Measurements from ENCODE around the gene CNIH4. TPM values are rescaled to one million over a fixed set of nuclear protein-coding genes. Genes with fewer than 3 reads are reported as not detected.
"Not testable (repeated sequence)": the region's sequence is repeated elsewhere in the genome, so short reads cannot be mapped to it uniquely, and the experiment has no call there.

Gene CNIH4
- total RNA-seq, 1 donor = 36.2 TPM

DNA sequence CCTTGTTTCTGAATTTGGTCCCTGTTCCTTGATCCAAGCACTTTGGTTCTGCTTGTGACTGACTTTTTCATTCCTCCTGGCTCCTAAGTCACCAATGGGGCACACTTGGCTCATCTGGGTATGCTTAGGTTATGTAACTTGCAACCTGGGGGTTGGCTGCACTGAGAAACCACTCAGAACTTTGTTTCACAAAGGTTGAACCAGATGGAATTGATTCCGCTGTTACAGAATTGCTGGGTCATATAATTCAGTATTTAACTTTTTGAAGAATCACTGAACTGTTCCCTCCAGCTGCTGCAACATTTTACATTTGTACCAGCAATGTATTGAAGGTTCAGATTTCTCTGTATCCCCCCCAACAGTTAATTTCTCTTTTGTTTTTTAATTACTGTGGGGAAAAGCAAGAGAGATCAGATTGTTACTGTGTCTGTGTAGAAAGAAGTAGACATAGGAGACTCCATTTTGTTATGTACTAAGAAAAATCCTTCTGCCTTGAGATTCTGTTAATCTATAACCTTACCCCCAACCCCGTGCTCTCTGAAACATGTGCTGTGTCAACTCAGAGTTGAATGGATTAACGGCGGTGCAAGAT, 17.1 kb upstream of the CNIH4 start:
- H3K4me2 ChIP-seq (ENCODE audit: insufficient read depth, low read length) = no peak overlapping the region
- no peak overlapping the region for H2AFZ ChIP-seq (ENCODE audit: low read length)
- no peaks in the 10 kb centered on the region for H3K79me2 ChIP-seq (ENCODE audit: insufficient read depth, low read length)
- DNase-seq (ENCODE audit: insufficient read length, low spot score, missing footprints) = no peak
- peaks cover 3% of the 10 kb centered on the region for H3K4me1 ChIP-seq (ENCODE audit: insufficient read depth, low read length)
- H3K36me3 ChIP-seq (ENCODE audit: insufficient read depth, low read length) = no peaks in the 10 kb centered on the region
- TF ChIP-seq, protein P1, sequence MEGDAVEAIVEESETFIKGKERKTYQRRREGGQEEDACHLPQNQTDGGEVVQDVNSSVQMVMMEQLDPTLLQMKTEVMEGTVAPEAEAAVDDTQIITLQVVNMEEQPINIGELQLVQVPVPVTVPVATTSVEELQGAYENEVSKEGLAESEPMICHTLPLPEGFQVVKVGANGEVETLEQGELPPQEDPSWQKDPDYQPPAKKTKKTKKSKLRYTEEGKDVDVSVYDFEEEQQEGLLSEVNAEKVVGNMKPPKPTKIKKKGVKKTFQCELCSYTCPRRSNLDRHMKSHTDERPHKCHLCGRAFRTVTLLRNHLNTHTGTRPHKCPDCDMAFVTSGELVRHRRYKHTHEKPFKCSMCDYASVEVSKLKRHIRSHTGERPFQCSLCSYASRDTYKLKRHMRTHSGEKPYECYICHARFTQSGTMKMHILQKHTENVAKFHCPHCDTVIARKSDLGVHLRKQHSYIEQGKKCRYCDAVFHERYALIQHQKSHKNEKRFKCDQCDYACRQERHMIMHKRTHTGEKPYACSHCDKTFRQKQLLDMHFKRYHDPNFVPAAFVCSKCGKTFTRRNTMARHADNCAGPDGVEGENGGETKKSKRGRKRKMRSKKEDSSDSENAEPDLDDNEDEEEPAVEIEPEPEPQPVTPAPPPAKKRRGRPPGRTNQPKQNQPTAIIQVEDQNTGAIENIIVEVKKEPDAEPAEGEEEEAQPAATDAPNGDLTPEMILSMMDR (IDR thresholded peaks at IDR 0.05; ENCODE audit: extremely low read depth, low read depth, low read length) = no peak
- H3K4me3 ChIP-seq (ENCODE audit: insufficient read depth, low read length) = no peak overlapping the region
- H3K9me3 ChIP-seq (ENCODE audit: low read depth, low read length) = peaks cover 6% of the 10 kb centered on the region
- no peak overlapping the region for H3K27ac ChIP-seq (ENCODE audit: low read depth, low read length)
- no peaks in the 10 kb centered on the region for H4K20me1 ChIP-seq (ENCODE audit: insufficient read depth, low read length)
- peaks cover 3% of the 10 kb centered on the region for H3K27me3 ChIP-seq (ENCODE audit: insufficient read depth, low read length)

DNA sequence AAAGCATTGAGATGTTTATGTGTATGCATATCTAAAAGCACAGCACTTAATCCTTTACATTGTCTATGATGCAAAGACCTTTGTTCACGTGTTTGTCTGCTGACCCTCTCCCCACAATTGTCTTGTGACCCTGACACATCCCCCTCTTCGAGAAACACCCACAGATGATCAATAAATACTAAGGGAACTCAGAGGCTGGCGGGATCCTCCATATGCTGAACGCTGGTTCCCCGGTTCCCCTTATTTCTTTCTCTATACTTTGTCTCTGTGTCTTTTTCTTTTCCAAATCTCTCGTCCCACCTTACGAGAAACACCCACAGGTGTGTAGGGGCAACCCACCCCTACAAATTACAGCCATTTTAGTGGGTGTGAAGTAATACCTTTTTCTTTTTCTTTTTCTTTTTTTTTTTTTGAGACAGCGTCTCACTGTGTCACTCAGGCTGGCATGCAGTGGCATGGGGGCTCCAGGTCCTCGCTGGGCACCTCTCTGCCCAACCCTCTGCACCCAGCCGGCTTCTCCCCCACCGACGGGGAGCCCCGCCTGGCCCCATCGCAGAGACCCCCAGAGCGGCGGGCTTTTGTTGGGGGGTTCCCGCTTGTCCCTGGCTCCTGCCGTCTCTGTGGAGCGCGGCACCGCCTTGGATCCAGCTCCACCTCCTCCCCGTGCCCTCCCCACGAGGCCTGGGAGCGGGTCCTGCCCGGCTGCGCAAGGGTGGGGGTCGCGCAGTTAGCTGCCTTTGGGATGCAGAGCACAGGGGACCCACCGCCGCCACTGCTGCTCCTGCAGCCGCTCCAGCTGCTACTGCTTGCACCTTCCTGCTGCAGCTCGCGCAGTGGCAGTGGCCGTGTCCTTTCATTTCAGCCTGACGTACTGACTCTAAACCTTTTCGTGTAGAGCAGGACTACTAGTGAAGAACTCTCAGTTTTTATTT, 16.0 kb upstream of the CNIH4 start:
- not testable (repeated sequence) for H3K4me1 ChIP-seq (ENCODE audit: insufficient read depth, low read length); H3K36me3 ChIP-seq (ENCODE audit: insufficient read depth, low read length); H3K79me2 ChIP-seq (ENCODE audit: insufficient read depth, low read length); H3K27ac ChIP-seq (ENCODE audit: low read depth, low read length); H4K20me1 ChIP-seq (ENCODE audit: insufficient read depth, low read length); H3K27me3 ChIP-seq (ENCODE audit: insufficient read depth, low read length); H3K9me3 ChIP-seq (ENCODE audit: low read depth, low read length)
- DNase-seq (ENCODE audit: insufficient read length, low spot score, missing footprints) = peak; percentile 42
- Histone ChIP-seq H3K4me3 (ENCODE audit: insufficient read depth, low read length) (peak overlapping the region; percentile 77), H2AFZ (ENCODE audit: low read length) (peak overlapping the region; percentile 85), H3K4me2 (ENCODE audit: insufficient read depth, low read length) (peak overlapping the region; percentile 82)

DNA sequence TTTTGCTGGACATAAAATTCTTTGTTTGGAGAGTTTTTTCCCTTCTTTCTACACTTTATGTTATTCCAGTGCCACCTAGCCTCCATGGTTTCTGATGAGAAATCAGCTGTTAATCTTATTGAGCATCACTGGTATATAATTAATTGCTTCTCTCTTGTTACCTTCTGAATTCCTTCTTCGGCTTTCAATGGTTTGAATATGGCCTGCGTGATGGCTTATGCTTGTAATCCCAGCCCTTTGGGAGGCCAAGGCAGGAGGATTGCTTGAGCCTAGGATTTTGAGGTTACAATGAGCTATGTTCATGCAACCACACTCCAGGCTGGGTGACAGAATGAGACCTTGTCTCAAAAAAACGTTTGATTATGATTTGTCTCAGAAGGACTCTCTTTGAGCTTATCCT, 13.0 kb upstream of the CNIH4 start:
- no peak overlapping the region for H3K27ac ChIP-seq (ENCODE audit: low read depth, low read length)
- H3K9me3 ChIP-seq (ENCODE audit: low read depth, low read length) = peaks cover 6% of the 10 kb centered on the region
- DNase-seq (ENCODE audit: insufficient read length, low spot score, missing footprints) = no peak
- H3K4me1 ChIP-seq (ENCODE audit: insufficient read depth, low read length) = no peaks in the 10 kb centered on the region
- H3K27me3 ChIP-seq (ENCODE audit: insufficient read depth, low read length) = peaks cover 3% of the 10 kb centered on the region
- H3K4me3 ChIP-seq (ENCODE audit: insufficient read depth, low read length) = no peak overlapping the region
- no peaks in the 10 kb centered on the region for H3K79me2 ChIP-seq (ENCODE audit: insufficient read depth, low read length)
- TF ChIP-seq, protein P1 (IDR thresholded peaks at IDR 0.05; ENCODE audit: extremely low read depth, low read depth, low read length) = no peak
- no peak overlapping the region for H3K4me2 ChIP-seq (ENCODE audit: insufficient read depth, low read length)
- H4K20me1 ChIP-seq (ENCODE audit: insufficient read depth, low read length) = no peaks in the 10 kb centered on the region
- H3K36me3 ChIP-seq (ENCODE audit: insufficient read depth, low read length) = no peaks in the 10 kb centered on the region
- H2AFZ ChIP-seq (ENCODE audit: low read length) = no peak overlapping the region

DNA sequence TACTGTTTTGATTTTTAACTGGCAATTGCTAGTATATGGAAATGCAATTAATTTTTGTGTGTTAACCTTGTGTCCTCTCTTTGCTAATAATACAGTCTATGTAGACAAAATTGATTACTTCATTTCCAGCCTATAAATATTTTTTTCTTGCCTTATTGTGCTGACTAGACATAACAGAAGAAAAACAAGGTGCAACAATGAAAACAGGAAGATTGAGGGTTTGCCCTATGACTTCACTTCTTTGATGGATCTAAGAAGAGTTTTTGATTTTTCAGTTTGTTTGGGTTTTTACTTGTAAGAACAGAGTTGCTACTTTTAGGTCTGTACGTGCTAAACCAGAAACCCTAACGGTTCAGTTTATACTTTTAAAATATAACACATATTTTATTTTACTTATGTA, 8.5 kb upstream of the CNIH4 start:
- Histone ChIP-seq H3K27me3 (ENCODE audit: insufficient read depth, low read length) (no peaks in the 10 kb centered on the region), H3K4me2 (ENCODE audit: insufficient read depth, low read length) (no peak overlapping the region), H2AFZ (ENCODE audit: low read length) (no peak overlapping the region), H3K27ac (ENCODE audit: low read depth, low read length) (no peak overlapping the region), H3K9me3 (ENCODE audit: low read depth, low read length) (peaks cover 6% of the 10 kb centered on the region), H3K79me2 (ENCODE audit: insufficient read depth, low read length) (no peaks in the 10 kb centered on the region), H3K4me1 (ENCODE audit: insufficient read depth, low read length) (no peaks in the 10 kb centered on the region), H3K36me3 (ENCODE audit: insufficient read depth, low read length) (no peaks in the 10 kb centered on the region), H4K20me1 (ENCODE audit: insufficient read depth, low read length) (no peaks in the 10 kb centered on the region), H3K4me3 (ENCODE audit: insufficient read depth, low read length) (no peak overlapping the region)
- DNase-seq (ENCODE audit: insufficient read length, low spot score, missing footprints) = no peak
- TF ChIP-seq, protein P1 (IDR thresholded peaks at IDR 0.05; ENCODE audit: extremely low read depth, low read depth, low read length) = no peak

DNA sequence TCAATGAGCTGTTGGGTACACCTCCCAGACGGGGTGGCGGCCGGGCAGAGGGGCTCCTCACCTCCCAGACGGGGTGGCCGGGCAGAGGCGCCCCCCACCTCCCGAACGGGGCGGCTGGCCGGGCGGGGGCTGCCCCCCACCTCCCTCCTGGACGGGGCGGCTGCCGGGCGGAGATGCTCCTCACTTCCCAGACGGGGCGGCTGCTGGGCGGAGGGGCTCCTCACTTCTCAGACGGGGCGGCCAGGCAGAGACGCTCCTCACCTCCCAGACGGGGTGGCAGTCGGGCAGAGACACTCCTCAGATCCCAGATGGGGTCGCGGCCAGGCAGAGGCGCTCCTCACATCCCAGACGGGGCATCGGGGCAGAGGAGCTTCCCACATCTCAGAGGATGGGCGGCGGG, 7.0 kb upstream of the CNIH4 start:
- not testable (repeated sequence) for H3K79me2 ChIP-seq (ENCODE audit: insufficient read depth, low read length); H2AFZ ChIP-seq (ENCODE audit: low read length); H3K36me3 ChIP-seq (ENCODE audit: insufficient read depth, low read length); H3K4me1 ChIP-seq (ENCODE audit: insufficient read depth, low read length); H3K27ac ChIP-seq (ENCODE audit: low read depth, low read length); H3K9me3 ChIP-seq (ENCODE audit: low read depth, low read length); DNase-seq (ENCODE audit: insufficient read length, low spot score, missing footprints); H3K4me3 ChIP-seq (ENCODE audit: insufficient read depth, low read length); H3K4me2 ChIP-seq (ENCODE audit: insufficient read depth, low read length); H3K27me3 ChIP-seq (ENCODE audit: insufficient read depth, low read length); H4K20me1 ChIP-seq (ENCODE audit: insufficient read depth, low read length)

DNA sequence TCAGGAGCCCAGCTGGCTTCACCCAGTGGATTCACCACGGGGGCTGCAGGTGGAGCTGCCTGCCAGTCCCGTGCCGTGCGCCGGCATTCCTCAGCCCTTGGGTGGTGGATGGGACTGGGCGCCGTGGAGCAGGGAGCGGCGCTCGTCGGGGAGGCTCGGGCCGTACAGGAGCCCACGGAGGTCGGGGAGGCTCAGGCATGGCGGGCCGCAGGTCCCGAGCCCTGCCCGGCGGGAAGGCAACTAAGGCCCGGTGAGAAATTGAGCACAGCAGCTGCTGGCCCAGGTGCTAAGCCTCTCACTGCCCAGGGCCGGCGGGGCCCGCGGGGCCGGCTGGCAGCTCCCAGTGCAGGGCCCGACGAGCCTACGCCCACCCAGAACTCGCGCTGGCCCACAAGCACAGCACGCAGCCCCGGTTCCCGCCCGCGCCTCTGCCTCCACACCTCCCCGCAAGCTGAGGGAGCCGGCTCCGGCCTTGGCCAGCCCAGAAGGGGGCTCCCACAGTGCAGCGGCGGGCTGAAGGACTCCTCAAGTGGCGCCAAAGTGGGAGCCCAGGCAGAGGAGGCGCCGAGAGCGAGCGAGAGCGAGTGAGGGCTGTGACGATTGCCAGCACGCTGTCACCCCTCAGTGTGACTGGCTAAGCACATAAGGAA, 4.1 kb upstream of the CNIH4 start:
- not testable (repeated sequence) for H3K4me1 ChIP-seq (ENCODE audit: insufficient read depth, low read length); H3K4me2 ChIP-seq (ENCODE audit: insufficient read depth, low read length); H4K20me1 ChIP-seq (ENCODE audit: insufficient read depth, low read length); H3K79me2 ChIP-seq (ENCODE audit: insufficient read depth, low read length); H3K4me3 ChIP-seq (ENCODE audit: insufficient read depth, low read length); H2AFZ ChIP-seq (ENCODE audit: low read length); H3K9me3 ChIP-seq (ENCODE audit: low read depth, low read length); H3K36me3 ChIP-seq (ENCODE audit: insufficient read depth, low read length); DNase-seq (ENCODE audit: insufficient read length, low spot score, missing footprints); H3K27me3 ChIP-seq (ENCODE audit: insufficient read depth, low read length); H3K27ac ChIP-seq (ENCODE audit: low read depth, low read length)
